GM19240 (cell line): ENCODE data around the gene CBR3.
"Not testable (repeated sequence)": the region's sequence is repeated elsewhere in the genome, so short reads cannot be mapped to it uniquely, and the experiment has no call there.

Source experiments
- DNase-seq: peaks from one replicate; pipeline ENCODE4 v3.0.0; 2011; ENCODE audit warnings: low spot score; ENCODE audit not compliant: insufficient read length

Gene CBR3

GRCh38 chr21:36134803-36135390 lies at the start of gene CBR3:
Gene CBR3, plus strand, starts transcription at chr21:36135079. Its CDS starts 114 bp downstream, at chr21:36135193.
- DNase-seq: no peak

GRCh38 chr21:36087362-36088138 lies 47.3 kb upstream of the CBR3 start:
- DNase-seq: no peak

GRCh38 chr21:36089946-36090345 lies 44.9 kb upstream of the CBR3 start:
- no peak for DNase-seq

GRCh38 chr21:36092681-36093080 lies 42.2 kb upstream of the CBR3 start:
- no peak for DNase-seq

- no peak for DNase-seq
Observed at GRCh38 chr21:36093512-36093911, 41.4 kb upstream of the CBR3 start.

DNA sequence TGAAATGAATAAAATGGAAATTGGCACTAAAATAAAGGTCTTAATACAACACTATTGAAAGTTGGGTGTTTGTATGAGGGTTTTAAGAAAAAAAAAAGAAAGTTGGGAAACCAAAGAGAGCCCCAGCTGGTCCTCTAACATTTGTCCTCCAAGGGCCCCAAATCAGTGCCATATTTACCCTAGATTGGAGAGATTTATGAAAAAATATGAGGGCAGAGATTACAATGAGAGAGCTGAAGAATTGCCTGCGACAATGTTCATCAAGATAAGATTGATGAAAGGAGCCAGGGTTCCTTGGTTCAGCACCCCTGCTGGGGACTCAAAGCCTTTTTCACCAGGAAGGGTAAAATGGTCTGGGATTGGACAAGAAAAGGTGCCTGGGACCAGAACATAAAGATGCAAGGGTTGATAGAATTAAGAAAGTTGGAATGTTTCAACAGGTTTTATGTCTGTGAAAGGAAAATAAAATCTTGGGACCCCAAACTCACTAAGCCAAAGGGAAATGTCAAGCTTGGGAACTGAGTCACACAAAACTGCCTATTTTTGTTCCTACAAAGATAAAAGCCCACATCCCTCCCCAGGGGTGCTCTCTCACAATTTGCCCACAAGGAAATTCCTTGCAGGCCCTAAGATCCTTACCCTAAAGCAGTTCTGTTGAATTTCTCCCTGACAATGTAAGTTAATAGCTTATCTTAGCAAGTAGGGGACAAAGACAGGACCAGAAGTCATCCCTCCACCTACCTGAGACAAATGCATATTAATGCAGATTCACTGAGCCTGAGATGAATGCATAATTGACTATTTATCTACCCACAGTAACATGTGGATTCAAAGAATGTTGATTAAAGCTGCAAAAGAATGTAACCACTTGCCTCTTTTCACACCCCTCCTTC lies 38.2 kb upstream of the CBR3 start:
- DNase-seq: no peak

GRCh38 chr21:36097427-36098181 lies 37.3 kb upstream of the CBR3 start:
- no peak for DNase-seq

DNA sequence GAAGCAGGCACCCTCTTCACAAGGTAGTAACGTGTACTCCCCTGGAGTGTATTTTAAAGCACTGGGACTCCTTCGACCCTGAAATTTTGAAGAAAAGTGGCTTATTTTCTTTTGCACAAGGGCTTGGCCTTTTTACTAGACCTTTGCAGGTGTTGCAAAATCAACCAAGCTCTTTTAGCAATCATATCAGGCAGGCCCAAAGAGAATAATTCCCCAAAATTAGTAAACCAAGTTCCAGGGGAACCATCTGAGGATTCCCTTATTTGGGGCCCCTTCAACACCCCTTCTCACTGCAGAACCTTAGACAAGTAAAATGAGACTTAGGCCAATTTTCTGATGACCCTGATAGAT lies 36.7 kb upstream of the CBR3 start:
- DNase-seq: no peak

DNA sequence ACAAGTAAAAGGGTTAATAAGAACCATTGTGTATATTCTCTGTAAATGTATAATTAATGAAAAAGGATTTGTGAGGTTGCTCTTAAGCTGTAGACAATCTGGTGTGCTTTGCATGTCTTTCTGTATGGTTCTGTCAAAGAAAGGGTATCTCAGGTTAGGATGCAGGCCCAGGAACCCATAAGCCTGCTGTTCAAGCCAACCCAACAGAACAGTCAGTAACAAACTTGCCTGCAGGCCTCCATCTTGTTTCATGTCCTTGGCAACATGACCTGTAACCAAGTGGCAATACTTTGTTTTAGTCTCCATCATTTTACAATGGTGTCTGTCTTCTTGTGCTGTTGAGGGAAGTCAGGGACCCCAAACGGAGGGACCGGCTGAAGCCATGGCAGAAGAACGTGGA lies 35.9 kb upstream of the CBR3 start:
- no peak for DNase-seq

DNA sequence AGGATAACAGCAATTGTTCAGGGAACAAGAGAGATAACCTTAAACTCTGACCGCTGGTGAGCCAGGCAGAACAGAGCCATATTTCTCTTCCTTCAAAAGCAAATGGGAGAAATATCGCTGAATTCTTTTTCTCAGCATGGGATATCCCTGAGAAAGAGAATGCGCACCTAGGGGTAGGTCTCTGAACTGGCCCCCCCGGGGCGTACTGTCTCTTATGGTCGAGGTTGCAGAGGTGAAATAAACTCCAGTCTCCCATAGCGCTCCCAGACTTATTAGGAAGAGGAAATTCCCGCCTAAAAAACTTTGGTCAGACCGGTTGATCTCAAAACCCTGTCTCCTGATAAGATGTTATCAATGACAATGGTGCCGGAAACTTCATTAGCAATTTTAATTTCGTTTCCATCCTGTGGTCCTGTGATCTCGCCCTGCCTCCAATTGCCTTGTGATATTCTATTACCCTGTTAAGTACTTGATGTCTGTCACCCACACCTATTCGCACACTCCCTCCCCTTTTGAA lies 35.1 kb upstream of the CBR3 start:
- not testable (repeated sequence) for DNase-seq

GRCh38 chr21:36100971-36101641 lies 33.8 kb upstream of the CBR3 start:
- DNase-seq: no peak

GRCh38 chr21:36103434-36103833 lies 31.4 kb upstream of the CBR3 start:
- no peak for DNase-seq

- no peak for DNase-seq
Observed at GRCh38 chr21:36104317-36105300, 30.3 kb upstream of the CBR3 start.

DNA sequence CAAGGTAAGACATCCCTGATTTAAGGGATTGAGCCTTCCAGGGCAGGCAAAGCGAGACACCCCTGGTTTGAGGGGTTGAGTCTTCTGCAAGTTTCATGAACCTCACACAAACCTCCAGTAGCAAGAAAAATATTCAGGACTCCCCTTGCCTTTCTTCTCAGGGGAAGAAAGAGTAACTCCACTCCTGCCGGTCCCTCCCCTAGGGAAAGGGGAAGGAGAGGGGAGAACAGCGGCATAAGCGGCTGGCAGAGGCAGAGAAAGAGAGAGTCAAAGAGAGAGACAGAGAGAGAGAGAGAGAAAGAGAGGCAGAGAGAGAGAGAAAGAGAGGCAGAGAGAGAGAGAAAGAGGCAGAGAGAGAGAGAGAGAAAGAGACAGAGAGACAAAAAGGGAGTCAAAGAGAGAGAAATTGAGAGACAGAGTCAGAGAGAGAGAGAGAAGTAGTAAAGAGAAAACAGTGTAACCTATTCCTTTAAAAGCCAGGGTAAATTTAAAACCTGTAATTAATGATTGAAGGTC lies 29.5 kb upstream of the CBR3 start:
- no peak for DNase-seq

DNA sequence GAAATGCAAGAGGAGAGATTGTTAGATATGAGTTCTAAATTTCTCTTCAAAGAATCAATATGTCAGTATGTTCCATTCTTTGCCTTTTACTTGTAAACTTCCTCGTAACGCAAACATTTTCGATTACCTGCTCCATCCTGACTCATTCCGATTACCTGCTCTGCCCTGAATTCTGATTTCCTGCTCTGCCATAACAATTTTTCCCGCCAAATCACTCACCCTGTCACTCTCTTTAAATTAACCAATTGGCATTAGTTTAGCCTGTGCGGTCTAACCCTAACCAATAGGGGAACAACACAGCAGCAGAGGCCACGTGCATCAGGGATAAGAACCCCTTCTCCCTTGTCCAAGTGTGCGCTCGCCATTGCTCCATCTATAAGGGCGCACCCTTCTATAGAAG lies 25.0 kb upstream of the CBR3 start:
- no peak for DNase-seq

DNA sequence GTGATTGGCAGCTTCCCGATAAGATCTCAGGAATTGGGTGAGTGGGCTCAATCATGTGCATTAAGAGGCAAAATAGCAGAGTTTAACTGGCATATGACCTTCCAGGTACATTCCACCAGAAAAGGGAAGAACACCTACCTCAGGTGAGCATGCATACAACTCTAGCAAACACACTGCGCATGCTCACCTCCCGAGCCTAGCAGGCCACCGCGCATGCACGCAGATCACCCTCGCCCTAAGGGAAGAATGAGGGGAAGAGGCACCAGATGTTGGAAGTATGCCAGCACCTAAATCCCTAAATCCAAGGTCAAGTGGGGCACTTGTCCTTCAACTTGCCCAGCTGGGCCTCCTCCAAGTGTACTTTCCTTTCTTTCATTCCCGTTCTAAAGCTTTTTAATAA lies 23.6 kb upstream of the CBR3 start:
- DNase-seq: no peak

DNA sequence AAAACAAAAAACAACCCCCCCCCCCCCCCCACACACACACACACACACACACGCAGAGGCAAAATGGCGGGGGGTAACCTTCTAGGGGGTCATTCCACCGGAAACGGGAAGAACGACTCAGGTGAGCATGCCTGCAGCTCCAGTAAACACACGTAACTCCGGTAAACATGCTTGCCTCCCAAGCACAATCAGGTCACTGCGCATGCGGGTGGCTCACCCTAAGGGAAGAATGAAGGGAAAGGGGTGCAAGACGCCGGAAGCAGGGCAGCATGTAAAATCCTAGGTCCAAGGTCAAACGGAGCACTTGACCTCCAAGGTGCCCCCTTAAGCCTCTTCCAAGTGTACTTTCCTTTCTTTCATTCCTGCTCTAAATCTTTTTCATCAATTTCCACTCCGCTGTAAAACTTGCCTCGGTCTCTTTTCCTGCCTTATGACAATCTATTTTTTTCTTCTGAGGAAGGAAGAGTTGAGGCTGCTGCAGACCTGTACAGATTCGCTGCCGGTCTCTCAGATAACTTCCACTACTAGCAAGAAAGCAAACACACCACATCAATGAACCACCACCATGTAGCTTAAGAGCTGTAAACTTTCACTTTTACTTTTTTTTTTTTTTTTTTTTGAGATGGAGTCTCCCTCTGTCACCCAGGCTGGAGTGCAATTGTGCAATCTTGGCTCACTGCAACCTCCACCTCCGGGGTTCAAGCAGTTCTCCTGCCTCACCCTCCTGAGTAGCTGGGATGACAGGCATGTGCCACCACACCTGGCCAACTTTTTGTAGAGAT lies 21.0 kb upstream of the CBR3 start:
- DNase-seq: no peak

GRCh38 chr21:36115138-36115730 lies 19.6 kb upstream of the CBR3 start:
- DNase-seq: no peak
